Daoy (cell line): Measurements from ENCODE around the gene BPIFA1. TPM values are rescaled to one million over a fixed set of nuclear protein-coding genes. Genes with fewer than 3 reads are reported as not detected.

Source experiments
- DNase-seq: peaks from one replicate; pipeline ENCODE4 v3.0.0-alpha.2; 2015; ENCODE audit warnings: low read depth
- total RNA-seq: library from RNA; depleted of rRNA; stranded (reverse); fragments of >200 nt; shearing (Covaris generic); gene quantifications from 2 replicates; pipeline ENCODE4 v1.2.3, GENCODE V29; 2014; rRNA removed

Gene BPIFA1
- not detected in 2 replicates for total RNA-seq

DNA sequence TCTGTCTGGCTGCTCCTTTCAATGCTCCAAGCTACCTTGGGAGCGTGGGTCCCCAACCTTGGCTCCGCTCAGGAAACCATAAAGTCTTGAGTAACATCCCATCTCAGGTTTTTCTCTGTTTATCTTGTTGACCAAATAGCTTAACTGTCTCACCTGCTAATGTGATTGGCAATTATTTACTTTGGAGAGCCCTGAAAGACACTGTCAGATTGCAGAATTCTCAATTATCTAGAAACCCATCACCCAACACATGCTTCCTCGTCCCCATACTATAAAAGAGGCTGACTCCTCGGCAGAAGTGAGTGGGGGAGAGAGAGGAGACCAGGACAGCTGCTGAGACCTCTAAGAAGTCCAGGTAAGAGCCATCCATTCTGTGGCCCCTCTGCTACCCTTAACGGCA, at the start of gene BPIFA1:
Gene BPIFA1 (plus strand): TSS at position 301 of the 400 bp plus-strand sequence. CDS start 1,716 bp downstream, outside the sequence.
- DNase-seq = no peak

DNA sequence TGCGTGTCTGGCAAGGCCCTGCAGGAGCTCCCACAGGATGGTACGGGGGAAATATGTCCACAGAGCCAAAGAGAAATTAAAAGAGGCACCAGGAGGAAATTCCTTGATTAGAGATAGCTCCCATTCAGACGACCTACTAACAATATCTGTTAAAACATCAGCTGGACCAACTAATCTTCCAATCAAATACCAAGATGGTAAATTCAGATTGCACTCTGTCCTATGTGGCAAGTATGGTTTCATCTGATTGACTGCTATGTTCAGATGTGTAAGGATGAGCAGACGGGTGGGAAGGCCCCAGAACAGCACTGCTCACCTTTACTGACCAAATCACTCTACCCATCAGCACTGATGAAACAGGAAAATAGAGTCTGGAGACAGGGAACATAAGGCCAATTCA, 48.3 kb upstream of the BPIFA1 start:
- DNase-seq = no peak

DNA sequence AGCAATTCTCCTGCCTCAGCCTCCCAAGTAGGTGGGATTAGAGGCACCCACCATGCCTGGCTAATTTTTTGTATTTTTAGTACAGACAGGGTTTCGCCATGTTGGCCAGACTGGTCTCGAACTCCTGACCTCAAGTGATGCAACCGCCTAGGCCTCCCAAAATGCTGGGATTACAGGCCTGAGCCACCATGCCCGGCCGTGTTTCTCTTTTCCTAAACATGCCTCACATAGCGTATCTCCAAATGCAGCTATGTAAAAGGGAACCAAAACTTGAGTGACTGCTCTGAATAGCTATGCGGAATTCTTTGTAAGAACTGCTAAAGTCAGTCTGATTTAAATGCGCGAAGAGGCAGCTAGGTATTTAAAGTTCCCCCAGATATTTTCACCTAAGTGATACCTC, 47.4 kb upstream of the BPIFA1 start:
- DNase-seq = no peak

DNA sequence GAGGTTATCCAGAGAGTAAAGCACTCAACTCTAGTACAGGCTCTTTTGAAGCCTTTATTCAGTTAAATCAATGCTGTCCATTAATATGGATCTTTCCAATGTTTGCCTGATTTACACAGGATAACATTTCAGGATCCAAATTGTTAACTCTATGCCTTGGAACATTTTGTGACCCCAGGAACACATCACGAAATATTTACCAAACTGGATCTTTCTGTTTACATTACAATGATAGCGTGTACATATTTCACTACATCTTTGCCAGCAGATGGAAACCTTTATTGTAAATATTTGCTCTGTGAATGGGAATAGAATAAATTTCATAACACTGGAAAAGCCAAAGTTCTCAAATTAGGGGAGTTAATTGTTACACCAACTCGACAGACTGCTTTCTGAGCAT, 44.3 kb upstream of the BPIFA1 start:
- DNase-seq = no peak

DNA sequence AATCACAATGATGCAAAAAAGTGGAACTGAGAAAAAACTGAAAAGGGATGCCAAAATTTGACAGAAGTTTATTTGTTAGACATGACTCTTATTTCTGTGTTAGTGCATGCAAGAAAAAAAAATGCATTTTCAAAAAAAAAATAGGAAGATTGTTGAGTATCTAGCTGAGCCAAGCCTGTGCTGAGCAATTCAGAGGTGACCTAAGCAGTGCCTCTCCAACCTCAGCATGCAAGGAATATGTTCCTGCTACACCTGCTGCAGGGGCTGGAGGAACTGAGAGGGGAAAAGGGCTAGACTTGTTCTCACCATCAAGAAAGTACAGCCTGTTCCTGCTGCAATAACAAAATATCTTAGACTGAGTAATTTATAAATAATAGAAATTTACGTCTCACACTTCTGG, 43.8 kb upstream of the BPIFA1 start:
- DNase-seq = no peak

DNA sequence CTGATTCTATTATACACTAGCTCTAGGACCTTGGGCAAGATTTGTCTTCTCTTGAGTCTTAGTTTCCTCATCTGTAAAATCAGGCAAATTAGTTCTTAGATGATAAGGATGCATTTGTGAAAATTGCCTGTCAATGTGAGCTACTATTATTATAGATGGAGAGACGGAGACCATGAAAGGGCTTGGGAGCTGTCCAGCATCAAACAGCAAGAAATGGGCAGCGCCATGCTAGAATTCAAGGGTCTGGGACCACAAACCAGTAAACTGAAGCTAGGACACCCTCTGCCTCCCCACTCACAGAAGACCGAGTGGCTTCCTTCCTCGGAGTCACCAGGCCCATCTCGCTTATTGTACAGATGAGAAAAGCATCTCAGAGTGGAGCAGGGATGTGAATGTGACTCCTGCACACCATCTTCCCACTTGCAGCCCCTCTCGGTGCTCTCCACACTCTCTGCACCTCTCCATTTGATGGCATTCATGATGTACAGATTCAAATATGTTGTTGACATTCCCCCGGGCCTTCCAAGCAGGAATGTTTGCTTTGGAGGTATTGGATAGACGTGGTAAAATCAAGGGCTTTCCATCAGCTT, 42.8 kb upstream of the BPIFA1 start:
- DNase-seq = no peak

DNA sequence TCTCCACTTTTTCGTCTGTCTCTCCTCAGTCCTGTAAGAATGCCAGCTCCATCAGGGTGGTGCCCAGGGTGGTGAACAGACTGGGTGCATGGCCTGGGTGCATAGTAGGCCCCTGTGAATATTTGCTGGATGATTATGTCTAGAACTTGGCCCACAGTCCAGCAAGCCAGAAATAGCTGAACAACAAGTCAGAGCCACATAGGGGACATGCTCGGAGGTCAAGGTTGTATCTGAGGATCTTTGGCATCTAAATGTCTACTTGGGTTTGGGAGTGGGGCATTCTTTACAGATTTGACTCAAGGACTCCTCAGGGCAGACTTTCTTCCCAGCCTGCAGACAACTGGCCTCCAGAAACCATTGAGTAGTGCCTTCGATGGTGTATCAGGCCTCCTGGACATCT, 36.8 kb upstream of the BPIFA1 start:
- DNase-seq = no peak

DNA sequence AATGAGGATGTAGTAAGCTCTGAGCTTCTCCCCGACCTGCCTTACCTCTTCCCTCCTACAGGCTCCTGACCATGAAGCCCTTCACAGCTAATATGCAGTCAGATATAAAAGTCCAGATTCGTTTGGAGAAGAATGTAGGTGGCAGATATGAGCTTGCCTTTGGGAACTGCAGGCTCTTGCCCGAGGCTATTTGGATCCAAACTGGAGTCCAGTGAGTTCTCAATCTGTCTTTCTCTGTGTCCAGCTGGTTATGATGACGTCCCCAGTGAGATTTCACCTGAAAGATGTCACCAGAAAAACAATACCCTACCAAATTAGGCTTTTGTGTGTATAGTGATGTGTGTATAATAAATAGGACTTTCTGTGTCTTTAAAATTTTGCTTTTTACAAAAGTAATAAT, 33.3 kb upstream of the BPIFA1 start:
- DNase-seq = no peak

DNA sequence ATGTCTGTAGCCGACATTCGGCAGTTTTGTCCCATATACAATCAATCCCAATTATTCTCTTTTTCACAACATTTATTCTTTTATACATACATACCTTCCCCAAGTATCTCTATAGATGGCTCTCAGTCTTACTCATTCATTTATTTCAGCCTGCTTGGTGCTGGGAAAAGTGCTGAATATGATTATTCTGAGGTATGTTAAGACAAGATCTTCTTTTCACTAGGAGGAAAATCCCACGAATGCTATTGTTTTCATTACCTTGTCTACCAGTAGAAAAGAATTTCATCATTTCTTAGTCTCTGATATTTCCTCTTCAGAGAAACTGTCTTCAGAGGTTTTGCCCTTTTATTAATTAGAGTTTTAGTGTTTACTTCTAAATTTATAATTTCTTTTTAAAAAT, 32.4 kb upstream of the BPIFA1 start:
- DNase-seq = no peak

DNA sequence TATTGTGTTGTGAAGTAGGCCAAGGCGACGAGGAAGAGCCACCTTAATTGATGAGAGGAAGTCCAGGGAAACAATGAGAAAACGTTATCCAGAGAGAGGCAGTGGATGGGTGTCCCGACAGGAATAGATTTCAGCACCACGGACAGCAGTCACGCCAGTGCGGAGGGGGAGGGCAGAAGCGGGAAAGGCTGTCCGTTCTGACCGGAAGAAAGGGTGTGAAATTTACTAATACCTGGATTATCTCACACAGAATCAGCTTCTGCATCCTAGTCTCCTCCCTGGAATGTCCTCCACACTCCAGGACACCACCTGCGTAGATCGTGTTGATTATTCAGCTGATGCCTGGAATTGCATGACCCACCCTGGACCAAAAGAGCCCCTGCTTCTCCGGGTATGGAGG, 26.0 kb upstream of the BPIFA1 start:
- DNase-seq = peak; percentile 51

DNA sequence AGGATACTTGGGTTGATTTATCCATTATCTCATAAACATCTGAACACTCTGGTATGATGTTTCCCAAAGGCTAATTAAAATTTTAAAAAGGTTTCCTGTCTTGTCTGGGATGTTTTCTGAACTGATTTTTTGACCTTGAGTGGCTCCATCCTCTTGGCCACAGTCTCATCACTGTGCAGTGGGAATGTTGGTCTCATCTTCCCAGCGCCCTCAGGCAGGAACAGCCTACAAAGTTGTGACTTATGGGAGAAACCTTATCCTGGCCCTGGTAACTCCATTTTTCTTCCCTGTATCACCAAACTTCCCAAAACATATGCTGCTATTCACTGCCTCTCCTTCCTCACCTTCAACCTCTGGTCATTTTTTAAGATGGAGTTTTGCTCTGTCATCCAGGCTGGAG, 25.4 kb upstream of the BPIFA1 start:
- no peak for DNase-seq

DNA sequence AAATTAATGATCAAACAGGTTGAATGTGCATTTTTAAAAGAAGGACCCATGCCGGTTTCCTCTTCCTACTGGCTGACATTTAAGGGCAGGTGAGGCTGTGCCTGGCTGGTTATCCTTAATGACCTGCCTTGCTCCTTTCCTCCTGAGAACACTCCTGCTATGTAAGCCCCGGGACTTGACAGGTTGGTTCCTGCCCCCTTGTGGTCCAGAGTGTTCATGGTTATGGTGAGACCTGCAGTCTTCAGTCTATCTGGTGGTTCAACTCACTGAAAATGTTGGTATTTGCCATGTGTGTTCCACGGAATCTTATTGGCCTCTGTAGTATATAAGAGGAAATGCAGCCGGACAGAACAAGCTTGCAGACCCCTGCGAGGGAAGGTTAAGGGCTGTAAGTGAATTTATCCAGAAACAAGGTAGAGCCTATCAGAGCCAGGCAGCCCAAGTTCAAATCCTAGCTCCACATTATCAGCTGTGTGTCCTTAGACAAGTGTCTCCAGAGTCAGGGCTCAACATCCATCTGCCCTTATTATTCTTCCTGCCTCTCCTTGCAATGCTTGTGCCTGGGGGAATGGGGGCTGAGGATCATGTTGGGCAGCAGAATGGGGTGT, 23.9 kb upstream of the BPIFA1 start:
- peak; percentile 31 for DNase-seq

DNA sequence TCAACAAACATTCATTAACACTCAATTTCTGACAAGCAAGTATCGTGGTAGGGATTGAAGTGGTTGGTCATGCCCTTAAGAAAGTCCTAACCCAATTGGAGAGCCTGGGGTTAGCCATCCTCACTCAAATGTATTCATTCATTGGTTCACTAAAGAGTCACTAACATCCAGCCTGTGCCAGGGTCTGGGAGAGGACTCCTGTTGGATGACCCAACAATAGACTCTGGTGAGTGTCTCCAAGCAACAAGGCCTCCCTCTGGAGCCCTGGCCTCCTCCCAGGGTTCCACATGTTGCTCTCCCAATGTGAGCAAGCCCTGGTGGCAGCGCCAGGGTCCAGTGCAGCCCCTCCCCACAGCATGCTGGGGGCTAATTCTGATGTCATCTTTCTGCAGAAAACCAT, 18.7 kb upstream of the BPIFA1 start, which contains the start of gene BPIFA3:
Gene BPIFA3 (plus strand): TSS at position 301 of the 400 bp plus-strand sequence. CDS start 185 bp downstream, outside the sequence.
- DNase-seq = no peak

DNA sequence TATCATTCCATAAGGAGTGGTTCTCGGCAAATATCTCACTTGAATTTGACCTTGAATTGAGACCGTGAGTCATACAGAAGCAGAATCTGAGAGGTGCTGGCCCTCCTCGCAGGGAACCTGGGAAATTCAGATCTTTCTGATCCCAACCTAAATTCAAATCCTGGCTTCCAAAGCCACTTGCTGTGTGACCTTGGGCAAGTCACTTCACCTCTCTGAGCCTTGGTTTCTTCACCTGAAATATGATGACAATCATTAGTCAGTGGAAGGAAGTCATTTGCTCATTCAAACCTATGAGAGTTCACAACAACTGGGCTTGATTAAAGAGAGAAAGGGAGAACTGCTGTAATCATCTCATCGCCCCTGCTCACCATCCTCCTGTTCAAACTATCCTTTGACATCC, 11.4 kb upstream of the BPIFA1 start:
- no peak for DNase-seq

DNA sequence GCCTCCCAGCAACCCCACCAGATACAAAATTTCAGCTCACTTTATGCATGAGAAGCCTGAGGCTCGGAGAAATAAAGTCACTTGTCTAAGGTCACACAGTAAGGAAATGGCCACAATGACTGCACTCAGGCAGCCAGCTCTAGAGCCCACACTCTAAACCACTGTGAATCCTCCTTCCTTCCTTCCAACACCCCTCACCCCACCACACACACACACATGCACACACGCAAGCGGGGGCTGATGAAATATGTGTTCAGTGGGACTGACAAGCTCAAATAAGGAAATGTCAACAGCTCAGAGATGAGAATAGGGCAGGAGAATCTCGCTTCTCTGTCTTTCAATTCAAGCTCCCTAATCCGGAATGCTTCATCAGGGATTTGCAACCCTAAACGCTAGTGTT, 6.0 kb upstream of the BPIFA1 start:
- DNase-seq = no peak

DNA sequence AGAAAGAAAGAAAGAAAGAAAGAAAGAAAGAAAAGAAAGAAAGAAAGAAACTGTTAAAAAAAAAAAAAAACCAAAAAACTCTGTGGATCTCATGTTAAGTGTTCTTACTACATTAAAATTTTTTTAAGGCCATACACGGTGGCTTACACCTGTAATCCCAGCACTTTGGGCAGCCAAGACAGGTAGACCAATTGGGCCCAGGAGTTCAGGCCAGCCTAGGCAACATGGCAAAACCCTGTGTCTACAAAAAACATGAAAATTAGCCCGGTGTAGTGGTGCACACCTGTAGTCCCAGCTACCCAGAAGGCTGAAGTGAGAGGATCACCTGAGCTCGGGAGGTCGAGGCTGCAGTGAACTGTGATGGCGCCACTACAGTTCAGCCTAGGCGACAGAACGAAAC, 4.6 kb upstream of the BPIFA1 start:
- no peak for DNase-seq

DNA sequence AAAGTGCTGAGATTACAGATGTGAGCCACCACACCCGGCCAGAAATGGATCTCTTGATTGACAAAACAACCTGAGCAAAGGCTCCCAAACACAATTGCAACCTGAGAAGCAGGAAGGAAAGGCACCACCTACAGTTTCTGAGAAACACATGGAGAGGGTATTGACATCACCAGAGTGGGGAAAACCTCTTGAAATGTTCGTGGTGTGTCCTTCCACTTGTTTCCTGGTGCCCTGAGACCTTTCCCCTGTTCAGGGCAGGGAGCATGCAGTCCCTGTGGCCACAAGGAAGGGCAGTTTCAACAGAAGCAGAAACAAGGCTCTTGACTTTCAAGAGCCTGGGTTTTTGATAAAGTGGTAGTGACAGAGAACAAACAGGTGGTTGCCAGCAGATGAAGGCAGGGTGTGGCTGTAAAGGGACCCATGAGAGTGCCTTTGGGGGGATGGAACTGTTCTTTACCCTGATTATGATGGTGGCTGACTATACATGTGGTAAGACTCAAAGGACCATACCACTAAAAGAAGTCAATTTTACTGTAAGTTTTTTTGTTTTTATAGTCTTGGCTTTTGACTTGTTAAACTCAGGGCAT, 3.2 kb upstream of the BPIFA1 start:
- no peak for DNase-seq

DNA sequence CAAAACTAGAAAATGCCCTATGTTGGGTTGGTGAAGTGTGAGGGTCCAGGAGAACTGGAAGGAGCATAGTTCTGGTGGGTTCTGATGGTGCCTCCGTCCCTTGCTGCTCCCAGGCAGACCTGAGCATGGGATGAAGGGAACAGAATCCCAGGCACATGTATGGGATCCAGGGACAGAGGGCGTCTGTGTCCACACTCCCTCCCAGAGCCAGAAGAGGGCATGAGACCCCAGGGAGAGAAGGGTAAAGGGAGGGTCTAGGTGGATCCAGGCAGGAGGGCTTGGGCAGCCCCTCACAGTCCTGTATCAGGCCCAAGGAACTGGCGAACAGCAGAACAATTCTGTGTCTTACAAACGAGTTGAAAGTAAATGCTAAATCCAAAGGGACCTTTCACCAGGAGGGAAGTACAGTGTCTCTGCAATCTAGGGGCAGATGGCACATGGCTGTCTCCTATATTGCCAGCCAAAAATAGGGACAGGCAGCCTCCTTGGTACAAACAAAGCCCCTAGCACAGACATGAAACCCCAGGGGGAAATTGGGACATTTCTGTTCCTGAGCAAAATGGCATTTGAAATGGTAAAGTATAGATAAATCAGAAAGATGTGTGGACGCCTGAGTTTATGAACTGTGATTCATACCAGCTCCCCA, 2.5 kb upstream of the BPIFA1 start:
- no peak for DNase-seq

DNA sequence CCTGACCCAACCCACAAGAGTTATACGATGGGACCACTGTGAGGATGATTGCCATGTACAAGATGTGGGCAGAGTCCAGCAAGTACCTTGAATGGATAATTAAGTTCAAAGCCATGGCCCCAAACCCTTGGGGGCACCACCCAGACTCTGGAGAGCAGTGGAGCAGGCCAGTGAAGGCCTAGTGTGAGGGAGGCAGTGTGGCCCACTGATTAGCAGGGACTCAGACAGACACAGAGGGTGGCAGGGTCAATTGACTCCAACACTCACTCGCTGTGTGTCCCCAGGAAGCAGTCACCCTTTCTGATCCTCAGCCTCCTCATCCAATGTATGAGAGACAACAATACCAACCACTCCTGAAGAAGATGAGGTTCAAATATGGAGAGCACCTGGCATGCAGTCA, 1.7 kb upstream of the BPIFA1 start:
- no peak for DNase-seq

DNA sequence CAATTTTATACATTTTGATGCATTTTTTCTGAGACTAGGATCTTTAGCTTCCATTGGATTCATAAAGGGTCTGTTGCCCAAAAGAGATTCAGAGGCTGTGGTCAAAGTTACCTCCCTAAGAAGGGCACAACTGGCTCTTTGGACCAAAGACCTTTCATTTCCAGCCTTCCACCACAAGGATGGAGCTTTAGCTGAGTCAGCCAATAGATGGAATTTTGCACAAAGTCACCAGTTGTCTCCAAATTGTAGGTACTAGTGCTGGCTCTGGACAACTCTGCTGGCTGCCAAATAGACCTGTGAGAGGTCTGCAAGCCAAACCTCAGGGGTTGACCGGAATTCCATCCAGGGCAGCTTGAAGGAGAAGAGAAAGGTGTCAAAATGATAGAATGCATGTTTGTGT, 555 bp downstream of the BPIFA1 start:
- no peak for DNase-seq

DNA sequence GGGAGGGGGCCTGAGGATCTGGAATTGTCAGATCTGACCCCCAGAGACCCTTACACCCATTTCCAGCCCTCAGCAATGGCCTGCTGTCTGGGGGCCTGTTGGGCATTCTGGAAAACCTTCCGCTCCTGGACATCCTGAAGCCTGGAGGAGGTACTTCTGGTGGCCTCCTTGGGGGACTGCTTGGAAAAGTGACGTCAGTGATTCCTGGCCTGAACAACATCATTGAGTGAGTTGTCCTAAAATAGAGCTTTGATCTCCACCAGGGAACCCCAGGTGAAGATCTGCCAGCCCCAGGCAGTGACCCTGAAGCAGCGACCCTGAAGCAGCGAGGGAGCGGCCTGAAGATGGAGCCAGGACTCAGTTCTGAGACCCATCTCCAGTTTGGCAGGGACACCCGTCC, 2.2 kb downstream of the BPIFA1 start:
- DNase-seq = no peak

DNA sequence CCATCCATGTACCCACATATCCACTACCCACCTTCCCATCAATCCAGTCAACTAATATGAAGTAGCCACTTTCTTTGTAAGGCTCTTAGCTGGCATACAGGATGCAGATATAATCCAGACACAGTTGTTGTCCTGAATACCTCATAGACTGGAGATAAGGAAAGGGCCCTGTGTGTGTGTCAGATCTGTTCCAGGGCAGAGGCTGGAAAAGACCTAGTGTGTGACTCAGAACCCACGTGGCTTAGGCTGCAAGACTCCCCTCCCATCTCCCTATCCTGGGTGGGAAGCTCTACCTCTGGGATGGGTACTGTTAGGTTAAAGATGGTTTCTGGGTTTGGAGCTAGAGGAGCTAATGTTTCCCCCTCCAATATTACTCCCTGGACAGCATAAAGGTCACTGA, 3.6 kb downstream of the BPIFA1 start:
- DNase-seq = no peak
